ENCODE measurements around the gene ACVR1.
"Not testable (repeated sequence)": the region's sequence is repeated elsewhere in the genome, so short reads cannot be mapped to it uniquely, and the experiment has no call there.

Gene ACVR1

DNA sequence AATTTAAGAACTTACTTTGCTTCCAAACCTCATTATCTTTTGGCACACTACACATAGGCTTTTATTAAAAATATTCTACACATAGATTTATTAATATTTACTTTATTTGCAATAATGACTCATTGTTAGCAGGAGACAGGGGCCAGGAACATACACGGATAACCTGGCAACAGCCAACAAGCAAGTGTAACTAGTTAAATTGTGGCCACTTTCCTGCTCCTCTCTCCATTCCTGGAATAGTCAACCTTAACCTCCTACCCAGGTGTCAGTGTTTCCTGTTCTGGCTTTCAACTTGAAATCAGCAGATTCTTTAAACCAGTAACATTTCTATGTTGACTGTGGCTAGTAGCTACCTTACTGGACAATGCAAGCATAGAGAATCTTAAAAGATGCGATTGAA is 26.5 kb downstream of the ACVR1 start:
- DNase-seq = no peak

DNA sequence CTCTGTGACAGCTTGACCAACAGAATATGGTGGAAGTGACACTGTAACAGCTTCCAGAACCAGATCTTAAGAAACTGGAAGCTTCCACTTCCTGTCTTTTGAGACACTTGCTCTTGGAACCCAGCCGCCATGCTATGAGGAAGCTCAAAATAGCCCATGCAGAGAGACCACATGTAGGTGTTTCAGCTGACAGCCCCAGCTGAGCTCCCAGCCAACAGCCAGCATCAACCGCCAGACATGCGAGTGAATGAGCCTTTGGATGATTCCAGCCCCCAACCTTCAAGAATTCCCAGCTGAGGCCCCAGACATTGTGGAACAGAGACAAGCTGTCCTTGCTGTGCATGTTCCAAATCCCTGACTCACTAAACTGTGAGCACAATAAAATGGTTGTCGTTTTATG is 27.9 kb downstream of the ACVR1 start:
- DNase-seq = peak in 3 of 4 experiments; percentile 46 to 54 (median 48)

DNA sequence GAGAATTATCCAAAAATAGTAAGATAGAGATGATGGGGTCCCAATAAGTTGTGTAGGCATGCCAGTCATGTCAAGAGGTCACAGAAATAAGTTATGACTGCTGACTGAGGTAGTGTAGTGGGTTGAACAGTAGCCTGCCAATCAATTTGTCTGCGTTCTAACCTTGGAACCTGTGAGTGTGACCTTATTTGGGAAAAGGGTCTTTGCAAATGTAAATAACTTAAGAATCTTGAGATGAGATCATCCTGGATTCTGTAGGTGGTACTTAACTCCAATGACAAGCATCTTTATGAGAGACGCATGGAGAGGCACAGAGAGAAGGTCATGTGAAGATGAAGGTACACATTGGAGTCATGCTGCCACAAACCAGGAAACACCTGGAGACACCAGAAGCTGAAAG is 31.0 kb downstream of the ACVR1 start:
- DNase-seq = no peak

DNA sequence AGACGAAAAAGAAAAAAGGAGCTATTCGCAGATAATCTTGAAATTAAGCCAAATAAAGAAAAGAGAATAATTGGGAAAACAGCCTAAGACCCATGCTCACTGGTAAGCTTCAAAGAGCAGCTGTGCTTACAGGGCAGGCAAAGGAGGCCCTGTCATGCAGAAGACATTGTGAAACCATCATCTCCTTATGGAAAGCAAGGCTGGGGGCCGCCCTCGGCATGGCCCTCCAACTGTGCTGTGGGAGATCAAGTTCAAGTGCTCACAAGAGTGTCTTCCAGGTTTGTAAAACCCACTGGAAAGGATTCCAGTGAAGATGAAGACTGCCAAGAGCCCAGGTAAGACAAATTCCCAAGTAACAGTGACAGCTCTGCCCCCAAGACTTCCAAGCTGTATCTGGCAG is 32.2 kb downstream of the ACVR1 start:
- no peak for DNase-seq

DNA sequence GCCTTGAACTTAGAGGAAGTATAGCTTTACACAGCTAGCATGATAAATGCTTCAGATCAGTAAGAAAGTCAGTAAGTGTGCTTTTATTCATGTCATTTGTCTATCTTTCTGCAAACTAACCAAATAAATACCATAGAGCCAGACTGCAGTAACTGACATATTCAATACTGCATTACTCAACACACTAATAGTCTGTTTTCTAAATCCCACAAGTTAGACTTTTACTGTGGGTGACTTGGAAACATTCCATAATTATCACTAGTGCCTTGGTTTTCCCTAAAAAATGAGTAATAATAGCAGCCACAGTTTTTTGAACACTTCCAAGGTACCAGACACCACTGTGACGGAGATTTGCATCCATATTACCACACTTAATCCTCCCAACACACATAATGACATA is 33.0 kb downstream of the ACVR1 start:
- no peak for DNase-seq

DNA sequence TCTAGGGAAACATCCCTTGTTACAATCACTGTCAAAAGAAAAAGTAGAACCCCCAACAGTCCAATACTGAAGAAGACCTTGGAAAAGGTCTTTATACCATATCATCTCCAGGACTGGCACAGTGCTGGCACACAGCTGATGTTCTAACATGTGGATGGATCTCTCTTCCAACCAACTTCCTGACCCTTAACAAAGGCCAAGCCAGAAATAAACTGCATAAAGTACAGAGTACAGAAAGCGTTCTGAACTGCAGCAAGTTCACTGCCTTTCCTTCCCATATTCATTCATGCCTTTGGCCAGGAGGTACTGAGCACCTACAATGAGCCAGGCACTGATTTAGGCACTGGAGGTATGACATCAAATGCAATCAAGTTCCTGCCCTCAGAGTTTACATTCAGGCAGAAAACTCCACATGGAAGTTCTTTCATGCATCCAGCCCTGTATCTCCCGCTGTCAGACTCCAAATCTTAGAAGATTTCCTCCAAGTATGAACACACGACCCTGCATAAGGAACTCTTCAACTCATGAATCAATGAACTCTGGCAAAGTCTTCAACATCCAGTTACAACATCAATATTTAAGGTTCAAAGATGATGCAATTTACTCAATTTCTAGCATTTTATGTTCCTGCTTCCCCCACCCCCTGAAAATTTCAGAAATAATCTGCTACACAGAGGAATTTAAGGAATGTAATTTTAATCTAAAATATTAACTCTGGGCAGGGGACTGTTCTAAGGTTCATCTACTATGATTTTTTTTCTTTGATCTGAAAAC is 33.8 kb downstream of the ACVR1 start:
- no peak for DNase-seq

DNA sequence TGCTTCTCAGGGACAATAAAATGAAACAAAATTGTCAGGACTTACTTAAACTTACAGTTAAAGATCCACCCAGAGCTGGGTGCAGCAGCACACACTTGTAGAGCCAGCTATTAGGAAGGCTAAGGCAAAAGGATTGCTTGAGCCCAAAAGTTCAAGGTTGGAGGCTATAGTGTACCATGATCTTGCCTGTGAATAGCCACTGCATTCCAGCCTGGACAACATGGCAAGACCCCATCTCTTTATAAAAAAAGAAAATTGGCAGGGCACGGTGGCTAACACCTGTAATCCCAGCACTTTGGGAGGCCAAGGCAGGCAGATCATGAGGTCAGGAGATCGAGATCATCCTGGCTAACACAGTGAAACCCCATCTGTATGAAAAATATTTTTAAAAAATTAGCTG is 34.6 kb downstream of the ACVR1 start:
- DNase-seq = no peak

DNA sequence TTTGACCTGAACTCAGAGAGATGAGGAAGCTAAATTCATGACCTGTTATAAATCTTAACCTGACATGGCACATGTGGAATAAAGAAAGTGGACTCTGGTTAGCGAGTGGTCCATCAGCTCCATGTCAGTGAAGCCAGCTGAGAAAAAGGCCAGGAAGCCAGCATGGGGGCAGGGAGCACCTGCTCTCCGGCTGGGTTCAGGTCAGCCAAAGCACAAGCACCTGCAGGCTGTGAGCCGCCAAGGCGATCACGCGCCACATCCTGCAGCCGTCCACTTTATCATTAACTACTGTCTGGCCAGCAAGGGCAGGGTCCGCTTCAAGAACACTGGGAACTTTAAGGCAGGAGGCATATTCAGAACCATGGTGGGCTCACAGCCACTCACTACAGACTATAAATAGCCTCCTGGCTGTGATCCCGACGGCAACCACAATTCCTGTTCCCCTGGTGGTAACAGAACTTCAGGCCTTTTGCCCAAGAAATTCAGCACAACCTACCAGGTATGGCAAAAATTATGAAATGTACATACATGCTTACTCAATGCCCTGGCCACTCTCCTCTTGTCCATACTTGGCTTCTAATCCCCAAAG is 35.5 kb downstream of the ACVR1 start:
- DNase-seq = no peak

DNA sequence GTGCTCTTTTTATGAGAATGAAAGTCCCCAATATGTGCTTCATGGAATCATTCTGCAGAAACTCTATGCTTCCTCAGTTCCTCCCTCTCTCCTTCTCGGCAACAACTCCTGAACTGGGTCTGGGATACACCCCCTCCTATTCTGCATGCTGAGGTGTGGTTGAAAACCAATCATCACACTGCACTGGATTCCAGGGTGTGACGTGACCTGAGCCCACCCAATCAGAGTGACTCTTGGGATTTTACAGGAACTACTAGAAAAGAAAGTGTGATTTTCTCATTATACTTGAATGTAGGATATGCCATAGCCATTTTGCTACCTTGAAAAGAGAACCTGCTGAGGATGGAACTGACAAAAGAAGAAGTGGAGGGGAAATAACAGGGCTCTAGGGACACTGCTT is 36.3 kb downstream of the ACVR1 start:
- no peak for DNase-seq

DNA sequence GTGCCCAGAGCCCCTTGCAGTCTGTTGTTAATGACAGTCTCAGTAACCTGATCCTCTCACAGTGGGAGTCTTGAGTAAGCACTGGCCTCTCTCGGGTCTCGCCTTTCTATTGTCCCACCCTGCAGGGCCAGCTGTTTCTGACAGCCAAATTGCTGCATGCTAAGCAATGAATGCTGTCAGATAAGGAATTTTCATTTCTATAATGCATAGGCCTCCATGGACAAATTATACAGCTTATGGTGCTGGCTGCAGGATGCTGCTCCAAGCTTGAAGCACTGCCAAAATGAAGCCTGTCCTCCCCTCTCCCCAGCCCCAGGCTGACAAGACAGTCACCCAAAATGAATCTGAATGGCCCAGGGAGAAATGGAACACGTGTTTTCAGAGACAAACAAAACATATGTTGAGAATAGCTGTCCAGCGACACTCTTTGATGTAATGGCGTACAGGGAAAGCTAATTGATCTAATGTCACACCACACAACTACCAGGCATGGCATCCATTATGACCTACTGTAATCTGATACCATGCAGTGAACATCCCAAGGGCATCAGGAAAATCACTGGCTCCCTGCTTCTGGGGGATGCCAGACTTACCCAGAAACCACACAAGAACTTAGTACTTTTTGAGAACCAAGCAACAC is 36.8 kb downstream of the ACVR1 start:
- DNase-seq = peak in 1 of 4 experiments; percentile 8

DNA sequence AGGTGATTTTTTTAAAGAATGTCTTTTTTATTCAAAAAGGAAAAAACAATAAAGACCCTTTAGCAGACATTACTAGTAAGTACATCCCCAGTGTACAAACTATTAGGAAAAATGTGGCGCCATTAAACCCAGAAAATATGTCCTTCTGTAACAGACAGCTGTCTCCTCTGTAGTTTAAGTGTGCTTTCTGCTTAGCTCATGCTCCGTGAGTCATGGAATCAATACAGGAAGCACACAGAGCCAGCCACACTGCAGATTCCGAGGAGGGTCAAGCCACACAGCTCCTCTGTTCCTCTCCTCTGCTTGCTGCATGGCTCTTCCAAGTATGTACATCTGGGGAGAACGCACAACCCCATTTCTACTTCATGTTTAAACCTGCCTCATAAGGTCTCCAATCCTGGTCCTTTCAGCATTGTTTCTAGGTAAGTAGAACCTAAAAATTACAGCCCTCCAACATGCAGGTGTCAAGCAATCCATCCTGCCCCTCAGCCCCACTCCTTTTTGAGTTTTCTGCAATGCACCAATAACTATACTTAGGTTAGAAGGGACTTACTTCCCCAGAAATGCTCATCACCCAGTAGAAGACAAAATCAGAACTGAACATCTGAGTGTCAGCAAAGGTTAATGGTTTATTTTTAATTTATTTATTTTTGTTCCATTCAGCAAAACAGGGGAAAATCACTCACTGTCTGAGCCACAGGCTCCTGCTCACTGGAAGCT is 37.5 kb downstream of the ACVR1 start:
- DNase-seq = peak; percentile 80 to 90 (median 88)

DNA sequence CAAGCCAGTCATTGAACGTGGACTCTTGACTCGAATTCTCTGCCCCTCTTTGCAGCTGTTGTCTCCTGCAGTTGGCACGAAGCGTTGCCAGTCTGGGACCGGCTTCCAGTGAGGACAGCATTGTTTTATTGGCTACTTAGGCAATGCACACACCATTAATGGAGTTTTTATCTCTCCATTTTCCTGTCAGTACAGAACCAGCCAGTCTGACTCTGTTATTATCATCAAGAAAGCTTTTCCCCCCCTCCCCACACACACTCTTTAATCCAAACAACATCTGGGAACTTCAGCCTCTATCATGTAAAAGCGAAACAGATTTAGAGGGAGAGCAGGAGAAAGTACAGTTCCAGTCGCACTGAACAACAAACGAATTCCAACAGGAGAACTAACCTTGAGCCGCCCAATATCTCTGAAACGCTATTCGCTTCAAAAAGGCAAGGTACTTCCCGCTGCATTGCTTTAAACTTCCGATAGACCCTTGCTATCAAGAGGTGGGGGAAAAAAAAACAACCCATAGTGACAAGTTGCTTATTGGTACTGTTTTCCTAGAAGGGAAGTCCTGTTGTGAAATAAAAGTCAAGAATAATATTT is 38.2 kb downstream of the ACVR1 start:
- DNase-seq = peak in 3 of 4 experiments; percentile 13 to 42 (median 25)

DNA sequence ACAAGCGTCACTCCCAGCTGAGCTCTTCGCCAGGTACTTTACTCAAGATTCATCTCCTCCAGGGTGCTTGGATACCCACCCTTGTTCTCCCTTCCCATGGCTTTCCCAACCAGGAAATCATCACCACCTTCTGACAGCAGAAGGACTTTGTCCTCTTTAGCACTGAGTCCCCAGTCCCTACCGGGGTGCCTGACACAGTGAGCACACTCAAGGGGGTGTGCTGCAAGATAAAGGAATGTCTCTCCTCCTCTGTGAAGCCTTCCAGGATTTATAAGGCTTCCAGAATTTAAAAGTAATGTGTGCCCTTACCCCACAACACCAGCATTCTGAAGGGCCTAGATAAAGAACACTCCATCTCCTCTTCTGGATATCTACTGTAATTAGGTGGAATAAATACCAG is 39.6 kb downstream of the ACVR1 start:
- DNase-seq = no peak

DNA sequence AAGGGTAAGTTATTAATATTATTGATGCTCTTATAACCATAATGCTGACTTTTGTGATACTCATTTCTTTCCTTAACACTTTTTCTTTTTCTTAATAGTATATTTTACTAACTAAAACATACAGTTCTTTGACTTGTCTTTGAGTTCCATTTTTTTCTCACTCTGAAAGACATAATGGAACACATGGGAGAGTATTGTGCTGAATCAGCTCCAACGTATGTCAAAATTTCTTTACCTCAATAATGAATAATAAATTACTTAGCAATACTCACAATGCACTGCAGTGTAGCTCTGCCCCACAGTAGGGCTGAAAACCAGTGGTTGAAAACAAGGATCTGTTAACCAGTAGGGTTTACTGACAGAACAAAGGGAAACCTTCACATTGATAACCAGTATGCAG is 40.7 kb downstream of the ACVR1 start:
- no peak for DNase-seq

DNA sequence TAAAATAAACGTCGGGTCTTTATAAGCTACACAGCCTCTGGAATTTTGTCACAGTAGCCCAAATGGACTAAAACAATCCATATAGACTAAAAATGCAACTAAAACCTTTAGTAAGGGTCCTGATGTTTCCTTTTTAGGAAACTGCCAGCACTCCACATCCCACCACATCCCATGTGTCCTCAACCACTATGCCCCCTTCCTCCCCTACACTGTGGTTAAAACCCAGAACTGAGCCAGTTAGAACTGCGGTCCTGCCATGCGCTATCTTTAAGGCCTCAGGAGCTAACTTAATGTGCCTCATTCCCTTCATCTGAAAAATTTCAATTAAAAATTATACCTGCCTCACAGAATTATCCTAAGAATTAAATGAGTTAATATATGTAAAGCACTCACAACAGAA is 41.1 kb downstream of the ACVR1 start:
- DNase-seq = no peak

DNA sequence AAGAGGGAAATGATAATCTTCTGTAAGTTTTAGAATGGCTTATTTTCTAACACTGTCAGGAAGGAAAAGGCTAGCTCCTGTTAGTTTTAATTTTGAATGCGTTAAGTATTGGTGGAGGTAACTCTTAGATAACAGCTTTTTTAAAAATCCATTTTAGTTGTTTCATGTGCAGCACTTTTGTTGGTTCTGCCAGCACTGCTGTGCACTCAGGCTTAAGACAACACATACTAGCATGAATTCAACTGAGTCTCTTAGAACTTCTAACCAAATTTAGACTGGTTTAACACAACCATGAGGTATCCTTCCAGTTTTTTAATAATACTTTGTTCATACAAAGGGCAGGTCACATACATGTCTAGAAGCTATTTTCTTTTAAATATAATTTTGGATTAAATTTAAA is 42.4 kb downstream of the ACVR1 start:
- no peak for DNase-seq

DNA sequence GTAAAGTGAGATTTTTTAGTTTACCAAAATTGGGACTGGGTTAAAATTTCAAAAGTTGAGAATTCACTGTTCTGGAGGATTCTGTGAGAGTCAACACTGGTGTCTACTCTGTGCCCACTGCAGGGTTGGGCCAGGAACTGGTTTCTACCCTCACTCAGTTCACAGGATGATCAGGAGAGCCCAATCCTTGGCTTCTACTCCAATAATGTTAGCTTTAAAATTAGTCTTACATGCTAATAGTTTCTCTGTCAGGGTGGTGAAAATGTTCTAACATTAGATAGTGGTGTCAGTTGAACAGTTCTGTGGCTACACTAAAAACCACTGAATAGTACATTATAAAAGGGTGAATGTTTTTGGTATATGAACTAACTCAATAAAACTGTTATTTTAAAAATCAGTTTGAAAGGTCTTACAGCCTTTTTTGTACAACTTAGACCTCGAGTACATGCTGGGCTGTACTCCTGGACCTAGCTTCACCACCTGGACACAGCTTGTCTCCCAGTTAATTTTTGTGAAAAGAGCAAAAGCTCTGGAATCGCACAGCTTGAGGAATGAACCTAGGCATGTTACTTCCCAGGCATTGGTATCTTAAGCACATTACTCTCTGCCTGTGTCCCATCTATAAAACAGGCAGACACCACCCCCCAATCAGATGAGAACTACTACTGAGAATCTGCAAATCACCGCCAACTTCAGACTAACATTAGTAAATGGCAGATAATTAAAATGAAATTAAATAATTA is 44.4 kb downstream of the ACVR1 start:
- no peak for DNase-seq

DNA sequence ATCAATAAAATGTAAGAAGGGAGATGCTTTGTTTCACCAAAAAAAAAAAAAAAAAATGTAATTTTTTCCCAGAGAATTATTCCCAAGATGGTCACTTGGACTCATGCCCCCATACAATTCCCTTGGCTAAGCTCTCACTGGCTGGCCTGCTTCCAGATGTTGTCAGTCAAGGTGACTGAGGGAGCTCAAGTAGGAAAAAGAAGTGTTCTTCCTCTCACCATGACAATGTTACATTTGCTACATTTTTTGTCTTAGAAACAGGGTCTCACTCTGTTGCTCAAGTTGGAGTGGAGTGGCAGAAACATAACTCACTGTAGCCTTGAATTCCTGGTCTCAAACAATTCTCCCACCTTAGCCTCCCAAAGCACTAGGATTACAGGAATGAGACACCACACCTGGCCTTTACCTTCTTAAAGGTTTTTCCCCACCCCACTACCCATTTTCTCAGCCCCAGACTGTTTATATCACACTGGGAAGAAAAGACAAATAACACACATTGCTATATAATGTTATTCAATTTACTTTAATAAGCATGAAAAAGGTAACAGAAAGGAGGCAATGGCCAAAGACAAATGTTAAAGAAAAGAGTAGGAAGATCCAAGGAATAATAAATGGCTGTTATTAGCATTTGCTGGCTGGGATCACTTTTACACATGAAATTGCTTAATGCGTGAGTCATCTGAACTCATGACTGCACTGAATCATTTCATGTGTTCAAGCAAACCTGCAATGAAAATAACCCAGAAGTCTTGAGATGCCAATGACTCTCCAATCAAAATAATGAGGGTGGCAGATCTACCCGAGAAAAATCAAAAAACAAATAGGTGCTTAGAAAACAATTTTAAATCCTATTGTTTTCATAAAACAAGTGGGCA is 45.2 kb downstream of the ACVR1 start:
- peak; percentile 72 to 92 (median 87) for DNase-seq

DNA sequence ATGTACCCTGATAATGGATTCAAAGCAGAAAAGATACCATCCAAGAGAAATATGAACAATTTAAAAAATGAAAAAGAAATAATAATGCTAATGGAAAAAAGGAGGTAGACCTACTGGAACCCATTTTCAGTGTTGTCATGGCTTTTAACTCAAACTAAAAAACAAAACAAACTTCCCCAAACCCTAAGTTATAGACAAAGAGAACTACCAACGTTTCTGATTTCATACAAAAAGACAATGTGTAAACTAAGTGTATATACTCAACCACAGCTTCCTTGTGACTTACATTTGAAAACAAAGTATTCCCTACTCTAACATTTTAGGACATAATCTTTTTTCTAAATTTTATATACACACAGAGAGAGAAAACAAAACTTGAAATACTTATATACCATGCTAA is 45.9 kb downstream of the ACVR1 start:
- DNase-seq = peak in 2 of 4 experiments; percentile 67 to 69

DNA sequence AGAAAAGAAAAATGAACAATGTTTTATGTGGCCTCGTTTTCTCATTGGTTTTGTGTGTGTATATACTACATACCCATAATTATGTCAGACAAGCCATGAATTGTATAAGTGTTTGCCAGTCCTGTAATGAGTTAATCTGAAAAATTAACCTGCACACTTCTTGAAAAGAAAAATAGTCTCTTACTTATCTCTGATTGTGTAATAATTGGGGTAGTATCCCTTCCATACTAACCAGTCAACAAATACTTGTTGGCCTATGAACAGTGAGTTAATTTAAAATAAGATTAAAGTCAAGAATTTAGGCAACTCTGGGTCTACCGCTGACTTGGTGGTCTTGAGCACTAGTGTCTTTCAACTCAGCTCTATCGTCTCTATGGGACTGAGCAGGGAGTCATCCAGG is 48.8 kb downstream of the ACVR1 start:
- DNase-seq = no peak

DNA sequence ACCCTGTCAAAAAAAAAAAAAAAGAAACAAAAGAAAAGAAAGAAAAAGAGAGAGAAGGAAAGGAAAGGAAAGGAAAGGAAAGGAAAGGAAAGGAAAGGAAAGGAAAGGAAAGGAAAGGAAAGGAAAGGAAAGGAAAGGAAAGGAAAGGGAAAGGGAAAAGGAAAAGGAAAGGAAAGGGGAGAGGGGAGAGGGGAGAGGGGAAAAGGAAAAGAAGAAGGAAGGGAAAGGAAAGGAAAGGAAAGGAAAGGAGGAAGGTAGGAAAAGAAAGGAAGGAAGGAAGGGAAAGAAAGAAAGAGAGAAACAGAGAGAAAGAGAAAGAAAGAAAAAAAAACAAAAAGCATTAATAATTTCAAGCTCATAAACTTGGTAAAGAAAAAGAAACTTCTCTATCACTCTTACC is 49.5 kb downstream of the ACVR1 start:
- DNase-seq = not testable (repeated sequence)
